ENCODE results near the gene DDX28. TPM values are rescaled to one million over a fixed set of nuclear protein-coding genes. Genes with fewer than 3 reads are reported as not detected.

Gene DDX28
- total and polyA plus RNA-seq, 2 experiments from 2014 or later, result 12.2 to 23.8 TPM

DNA sequence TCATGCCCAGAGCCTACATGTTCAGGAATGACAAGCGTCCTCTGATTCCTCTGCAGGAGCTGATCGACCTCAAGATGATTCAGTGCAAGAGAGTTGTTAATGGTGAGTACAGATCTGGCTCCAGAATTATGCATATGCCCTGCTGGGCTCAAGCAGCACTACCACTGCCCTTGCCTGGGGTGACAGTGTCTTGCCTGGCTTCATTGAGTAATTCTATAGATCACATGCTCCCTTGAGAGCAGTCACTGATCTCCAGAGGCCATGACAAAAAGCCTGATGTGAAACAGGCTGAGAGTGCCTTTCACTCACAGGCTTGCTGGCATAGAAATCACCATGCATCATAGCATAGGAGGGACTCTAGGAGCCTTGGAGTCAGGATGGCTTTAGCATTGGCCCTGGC, 26.4 kb upstream of the DDX28 start:
- no peaks in the 10 kb centered on the region for H3K9me3 Mint-ChIP-seq
- peaks cover 23% of the 10 kb centered on the region for H3K36me3 Mint-ChIP-seq (ENCODE audit: low read depth)
- H3K27ac Mint-ChIP-seq, result no peak overlapping the region
- TF ChIP-seq, protein P1, sequence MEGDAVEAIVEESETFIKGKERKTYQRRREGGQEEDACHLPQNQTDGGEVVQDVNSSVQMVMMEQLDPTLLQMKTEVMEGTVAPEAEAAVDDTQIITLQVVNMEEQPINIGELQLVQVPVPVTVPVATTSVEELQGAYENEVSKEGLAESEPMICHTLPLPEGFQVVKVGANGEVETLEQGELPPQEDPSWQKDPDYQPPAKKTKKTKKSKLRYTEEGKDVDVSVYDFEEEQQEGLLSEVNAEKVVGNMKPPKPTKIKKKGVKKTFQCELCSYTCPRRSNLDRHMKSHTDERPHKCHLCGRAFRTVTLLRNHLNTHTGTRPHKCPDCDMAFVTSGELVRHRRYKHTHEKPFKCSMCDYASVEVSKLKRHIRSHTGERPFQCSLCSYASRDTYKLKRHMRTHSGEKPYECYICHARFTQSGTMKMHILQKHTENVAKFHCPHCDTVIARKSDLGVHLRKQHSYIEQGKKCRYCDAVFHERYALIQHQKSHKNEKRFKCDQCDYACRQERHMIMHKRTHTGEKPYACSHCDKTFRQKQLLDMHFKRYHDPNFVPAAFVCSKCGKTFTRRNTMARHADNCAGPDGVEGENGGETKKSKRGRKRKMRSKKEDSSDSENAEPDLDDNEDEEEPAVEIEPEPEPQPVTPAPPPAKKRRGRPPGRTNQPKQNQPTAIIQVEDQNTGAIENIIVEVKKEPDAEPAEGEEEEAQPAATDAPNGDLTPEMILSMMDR (conservative IDR thresholded peaks at IDR 0.05; ENCODE audit: low read depth in 2 of 2), result no peak
- no peak for TF ChIP-seq EZH2 (IDR thresholded peaks at IDR 0.05; ENCODE audit: low read depth, unreplicated experiment)
- no peak for TF ChIP-seq EZH2phosphoT487 (IDR thresholded peaks at IDR 0.05; ENCODE audit: unreplicated experiment)
- TF ChIP-seq, protein P2, sequence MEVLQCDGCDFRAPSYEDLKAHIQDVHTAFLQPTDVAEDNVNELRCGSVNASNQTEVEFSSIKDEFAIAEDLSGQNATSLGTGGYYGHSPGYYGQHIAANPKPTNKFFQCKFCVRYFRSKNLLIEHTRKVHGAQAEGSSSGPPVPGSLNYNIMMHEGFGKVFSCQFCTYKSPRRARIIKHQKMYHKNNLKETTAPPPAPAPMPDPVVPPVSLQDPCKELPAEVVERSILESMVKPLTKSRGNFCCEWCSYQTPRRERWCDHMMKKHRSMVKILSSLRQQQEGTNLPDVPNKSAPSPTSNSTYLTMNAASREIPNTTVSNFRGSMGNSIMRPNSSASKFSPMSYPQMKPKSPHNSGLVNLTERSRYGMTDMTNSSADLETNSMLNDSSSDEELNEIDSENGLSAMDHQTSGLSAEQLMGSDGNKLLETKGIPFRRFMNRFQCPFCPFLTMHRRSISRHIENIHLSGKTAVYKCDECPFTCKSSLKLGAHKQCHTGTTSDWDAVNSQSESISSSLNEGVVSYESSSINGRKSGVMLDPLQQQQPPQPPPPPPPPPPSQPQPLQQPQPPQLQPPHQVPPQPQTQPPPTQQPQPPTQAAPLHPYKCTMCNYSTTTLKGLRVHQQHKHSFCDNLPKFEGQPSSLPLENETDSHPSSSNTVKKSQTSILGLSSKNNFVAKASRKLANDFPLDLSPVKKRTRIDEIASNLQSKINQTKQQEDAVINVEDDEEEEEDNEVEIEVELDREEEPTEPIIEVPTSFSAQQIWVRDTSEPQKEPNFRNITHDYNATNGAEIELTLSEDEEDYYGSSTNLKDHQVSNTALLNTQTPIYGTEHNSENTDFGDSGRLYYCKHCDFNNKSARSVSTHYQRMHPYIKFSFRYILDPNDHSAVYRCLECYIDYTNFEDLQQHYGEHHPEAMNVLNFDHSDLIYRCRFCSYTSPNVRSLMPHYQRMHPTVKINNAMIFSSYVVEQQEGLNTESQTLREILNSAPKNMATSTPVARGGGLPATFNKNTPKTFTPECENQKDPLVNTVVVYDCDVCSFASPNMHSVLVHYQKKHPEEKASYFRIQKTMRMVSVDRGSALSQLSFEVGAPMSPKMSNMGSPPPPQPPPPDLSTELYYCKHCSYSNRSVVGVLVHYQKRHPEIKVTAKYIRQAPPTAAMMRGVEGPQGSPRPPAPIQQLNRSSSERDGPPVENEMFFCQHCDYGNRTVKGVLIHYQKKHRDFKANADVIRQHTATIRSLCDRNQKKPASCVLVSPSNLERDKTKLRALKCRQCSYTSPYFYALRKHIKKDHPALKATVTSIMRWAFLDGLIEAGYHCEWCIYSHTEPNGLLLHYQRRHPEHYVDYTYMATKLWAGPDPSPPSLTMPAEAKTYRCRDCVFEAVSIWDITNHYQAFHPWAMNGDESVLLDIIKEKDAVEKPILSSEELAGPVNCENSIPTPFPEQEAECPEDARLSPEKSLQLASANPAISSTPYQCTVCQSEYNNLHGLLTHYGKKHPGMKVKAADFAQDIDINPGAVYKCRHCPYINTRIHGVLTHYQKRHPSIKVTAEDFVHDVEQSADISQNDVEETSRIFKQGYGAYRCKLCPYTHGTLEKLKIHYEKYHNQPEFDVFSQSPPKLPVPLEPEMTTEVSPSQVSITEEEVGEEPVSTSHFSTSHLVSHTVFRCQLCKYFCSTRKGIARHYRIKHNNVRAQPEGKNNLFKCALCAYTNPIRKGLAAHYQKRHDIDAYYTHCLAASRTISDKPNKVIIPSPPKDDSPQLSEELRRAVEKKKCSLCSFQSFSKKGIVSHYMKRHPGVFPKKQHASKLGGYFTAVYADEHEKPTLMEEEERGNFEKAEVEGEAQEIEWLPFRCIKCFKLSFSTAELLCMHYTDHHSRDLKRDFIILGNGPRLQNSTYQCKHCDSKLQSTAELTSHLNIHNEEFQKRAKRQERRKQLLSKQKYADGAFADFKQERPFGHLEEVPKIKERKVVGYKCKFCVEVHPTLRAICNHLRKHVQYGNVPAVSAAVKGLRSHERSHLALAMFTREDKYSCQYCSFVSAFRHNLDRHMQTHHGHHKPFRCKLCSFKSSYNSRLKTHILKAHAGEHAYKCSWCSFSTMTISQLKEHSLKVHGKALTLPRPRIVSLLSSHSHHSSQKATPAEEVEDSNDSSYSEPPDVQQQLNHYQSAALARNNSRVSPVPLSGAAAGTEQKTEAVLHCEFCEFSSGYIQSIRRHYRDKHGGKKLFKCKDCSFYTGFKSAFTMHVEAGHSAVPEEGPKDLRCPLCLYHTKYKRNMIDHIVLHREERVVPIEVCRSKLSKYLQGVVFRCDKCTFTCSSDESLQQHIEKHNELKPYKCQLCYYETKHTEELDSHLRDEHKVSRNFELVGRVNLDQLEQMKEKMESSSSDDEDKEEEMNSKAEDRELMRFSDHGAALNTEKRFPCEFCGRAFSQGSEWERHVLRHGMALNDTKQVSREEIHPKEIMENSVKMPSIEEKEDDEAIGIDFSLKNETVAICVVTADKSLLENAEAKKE (CRISPR knock-in tag; IDR thresholded peaks at IDR 0.05), result no peak
- TF ChIP-seq JUNB (IDR thresholded peaks at IDR 0.05; ENCODE audit: unreplicated experiment), result no peak
- no peak for TF ChIP-seq STAT1 (IDR thresholded peaks at IDR 0.05; ENCODE audit: unreplicated experiment)
- TF ChIP-seq NANOG (IDR thresholded peaks at IDR 0.05; ENCODE audit: borderline replicate concordance), result no peak
- TF ChIP-seq ZNF331 (CRISPR knock-in tag; IDR thresholded peaks at IDR 0.05; ENCODE audit: low read depth), result no peak
- no peak for TF ChIP-seq POLR2AphosphoS5 (IDR thresholded peaks at IDR 0.05; ENCODE audit: low read depth)
- TF ChIP-seq CREB1 (CRISPR knock-in tag; IDR thresholded peaks at IDR 0.05; ENCODE audit: low read depth), result no peak
- no peak for TF ChIP-seq ZNF114 (CRISPR knock-in tag; IDR thresholded peaks at IDR 0.05)
- TF ChIP-seq, protein P3, sequence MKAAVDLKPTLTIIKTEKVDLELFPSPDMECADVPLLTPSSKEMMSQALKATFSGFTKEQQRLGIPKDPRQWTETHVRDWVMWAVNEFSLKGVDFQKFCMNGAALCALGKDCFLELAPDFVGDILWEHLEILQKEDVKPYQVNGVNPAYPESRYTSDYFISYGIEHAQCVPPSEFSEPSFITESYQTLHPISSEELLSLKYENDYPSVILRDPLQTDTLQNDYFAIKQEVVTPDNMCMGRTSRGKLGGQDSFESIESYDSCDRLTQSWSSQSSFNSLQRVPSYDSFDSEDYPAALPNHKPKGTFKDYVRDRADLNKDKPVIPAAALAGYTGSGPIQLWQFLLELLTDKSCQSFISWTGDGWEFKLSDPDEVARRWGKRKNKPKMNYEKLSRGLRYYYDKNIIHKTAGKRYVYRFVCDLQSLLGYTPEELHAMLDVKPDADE (IDR thresholded peaks at IDR 0.05), result no peak
- TF ChIP-seq, protein P4, sequence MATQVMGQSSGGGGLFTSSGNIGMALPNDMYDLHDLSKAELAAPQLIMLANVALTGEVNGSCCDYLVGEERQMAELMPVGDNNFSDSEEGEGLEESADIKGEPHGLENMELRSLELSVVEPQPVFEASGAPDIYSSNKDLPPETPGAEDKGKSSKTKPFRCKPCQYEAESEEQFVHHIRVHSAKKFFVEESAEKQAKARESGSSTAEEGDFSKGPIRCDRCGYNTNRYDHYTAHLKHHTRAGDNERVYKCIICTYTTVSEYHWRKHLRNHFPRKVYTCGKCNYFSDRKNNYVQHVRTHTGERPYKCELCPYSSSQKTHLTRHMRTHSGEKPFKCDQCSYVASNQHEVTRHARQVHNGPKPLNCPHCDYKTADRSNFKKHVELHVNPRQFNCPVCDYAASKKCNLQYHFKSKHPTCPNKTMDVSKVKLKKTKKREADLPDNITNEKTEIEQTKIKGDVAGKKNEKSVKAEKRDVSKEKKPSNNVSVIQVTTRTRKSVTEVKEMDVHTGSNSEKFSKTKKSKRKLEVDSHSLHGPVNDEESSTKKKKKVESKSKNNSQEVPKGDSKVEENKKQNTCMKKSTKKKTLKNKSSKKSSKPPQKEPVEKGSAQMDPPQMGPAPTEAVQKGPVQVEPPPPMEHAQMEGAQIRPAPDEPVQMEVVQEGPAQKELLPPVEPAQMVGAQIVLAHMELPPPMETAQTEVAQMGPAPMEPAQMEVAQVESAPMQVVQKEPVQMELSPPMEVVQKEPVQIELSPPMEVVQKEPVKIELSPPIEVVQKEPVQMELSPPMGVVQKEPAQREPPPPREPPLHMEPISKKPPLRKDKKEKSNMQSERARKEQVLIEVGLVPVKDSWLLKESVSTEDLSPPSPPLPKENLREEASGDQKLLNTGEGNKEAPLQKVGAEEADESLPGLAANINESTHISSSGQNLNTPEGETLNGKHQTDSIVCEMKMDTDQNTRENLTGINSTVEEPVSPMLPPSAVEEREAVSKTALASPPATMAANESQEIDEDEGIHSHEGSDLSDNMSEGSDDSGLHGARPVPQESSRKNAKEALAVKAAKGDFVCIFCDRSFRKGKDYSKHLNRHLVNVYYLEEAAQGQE (IDR thresholded peaks at IDR 0.05; ENCODE audit: unreplicated experiment), result no peak
- DNase-seq (ENCODE audit: low spot score) (no peak), ATAC-seq (no peak)
- Histone ChIP-seq H3K27ac (ENCODE audit: low read depth) (no peak overlapping the region), H3K27me3 (ENCODE audit: insufficient read depth) (no peaks in the 10 kb centered on the region), H3K36me3 (ENCODE audit: insufficient read depth) (peaks cover 5% of the 10 kb centered on the region), H3K4me2 (no peak overlapping the region), H2AFZ (no peak overlapping the region), H3K79me2 (replicated peaks; ENCODE audit: insufficient read depth) (no peaks in the 10 kb centered on the region), H3K9me2 (ENCODE audit: insufficient read depth) (no peaks in the 10 kb centered on the region), H3K4me3 (no peak overlapping the region), H3F3A (replicated peaks; ENCODE audit: low read depth) (no peaks in the 10 kb centered on the region), H4K20me1 (replicated peaks; ENCODE audit: insufficient read depth) (no peaks in the 10 kb centered on the region), H3K4me1 (ENCODE audit: insufficient read depth) (no peaks in the 10 kb centered on the region)
- no peaks in the 10 kb centered on the region for H3K27me3 Mint-ChIP-seq (ENCODE audit: insufficient read depth, low read depth, poor library complexity)
- H3K4me3 Mint-ChIP-seq, result no peak overlapping the region
- H3K4me1 Mint-ChIP-seq, result no peaks in the 10 kb centered on the region

All from GM23338 (cell line).